ENCODE data around the gene STAT3. TPM values are rescaled to one million over a fixed set of nuclear protein-coding genes. Genes with fewer than 3 reads are reported as not detected.

Gene STAT3
- total and polyA plus RNA-seq, 2 of the 13 experiments (the other 11 are each of a cell fraction or from before 2014, with no cell fraction given), result 61.8 to 62.4 TPM

GRCh38 chr17:42388381-42389134 is at the start of gene STAT3 (continued):
- TF ChIP-seq ZNF503 (CRISPR knock-in tag; IDR thresholded peaks at IDR 0.05), result peak; percentile 90
- TF ChIP-seq SP140L (CRISPR knock-in tag; IDR thresholded peaks at IDR 0.05; ENCODE audit: borderline replicate concordance), result 0 out of 2 replicates have a peak, but pooled peaks have one; percentile 68
- TF ChIP-seq ZNF446 (CRISPR knock-in tag; IDR thresholded peaks at IDR 0.05), result 0 out of 2 replicates have a peak, but pooled peaks have one; percentile 17
- TF ChIP-seq ZNF281 (CRISPR knock-in tag; IDR thresholded peaks at IDR 0.05; ENCODE audit: borderline replicate concordance), result peak; percentile 68; the same call in 1 of the 2 replicates
- TF ChIP-seq EP300 (IDR thresholded peaks at IDR 0.05; ENCODE audit: low read depth in 2 of 2, low read length in 2 of 2), result peak; percentile 97 to 100; a peak in 3 of 4 replicates
- peak; percentile 98 for TF ChIP-seq EP300 (CRISPR knock-in tag; IDR thresholded peaks at IDR 0.05; ENCODE audit: borderline replicate concordance)
- TF ChIP-seq NFRKB (IDR thresholded peaks at IDR 0.05), result no peak
- TF ChIP-seq SOX6 (IDR thresholded peaks at IDR 0.05), result no peak
- peak; percentile 95 for TF ChIP-seq SOX6 (CRISPR knock-in tag; IDR thresholded peaks at IDR 0.05)
- TF ChIP-seq ZMYM2 (CRISPR knock-in tag; IDR thresholded peaks at IDR 0.05), result peak; percentile 67; the same call in 1 of the 2 replicates
- TF ChIP-seq ZKSCAN1 (IDR thresholded peaks at IDR 0.05; ENCODE audit: low read length), result peak; percentile 46; the same call in 1 of the 2 replicates
- TF ChIP-seq ZNF747 (CRISPR knock-in tag; IDR thresholded peaks at IDR 0.05; ENCODE audit: borderline replicate concordance), result peak; percentile 99
- no peak for TF ChIP-seq ZNF513 (CRISPR knock-in tag; conservative IDR thresholded peaks at IDR 0.05)
- TF ChIP-seq ZNF577 (CRISPR knock-in tag; IDR thresholded peaks at IDR 0.05; ENCODE audit: borderline replicate concordance, low read depth), result no peak; the same call in none of the 2 replicates
- TF ChIP-seq ATAD3A (CRISPR knock-in tag; IDR thresholded peaks at IDR 0.05), result no peak
- TF ChIP-seq ZNF3 (CRISPR knock-in tag; IDR thresholded peaks at IDR 0.05), result no peak; the same call in 1 of the 2 replicates
- TF ChIP-seq POLR2G (IDR thresholded peaks at IDR 0.05; ENCODE audit: low read depth, low read length), result peak; percentile 90
- TF ChIP-seq ZNF563 (CRISPR knock-in tag; IDR thresholded peaks at IDR 0.05), result peak; percentile 95; the same call in 1 of the 2 replicates
- TF ChIP-seq NCOA2 (CRISPR knock-in tag; IDR thresholded peaks at IDR 0.05), result peak; percentile 100
- TF ChIP-seq ARID2 (CRISPR knock-in tag; IDR thresholded peaks at IDR 0.05; ENCODE audit: borderline replicate concordance), result peak; percentile 100
- peak; percentile 34; the same call in 1 of the 2 replicates for TF ChIP-seq TCF7 (IDR thresholded peaks at IDR 0.05; ENCODE audit: low read depth)
- TF ChIP-seq ZNF30 (CRISPR knock-in tag; IDR thresholded peaks at IDR 0.05), result no peak
